C4-2B (cell line): ENCODE results near the gene BLOC1S1.

Source experiments
- H3K27ac ChIP-seq: fragments of 450-650 bp; 2 replicates; pipeline ENCODE4 v1.5.1; 2017
- CTCF ChIP-seq: fragments of 450-650 bp; conservative IDR thresholded peaks from 2 replicates; pipeline ENCODE4 v1.5.1; 2017; ENCODE audit warnings: mild to moderate bottlenecking
- ZFX ChIP-seq: fragments of 450-650 bp; IDR thresholded peaks from 2 replicates; pipeline ENCODE4 v1.6.1; 2017

Gene BLOC1S1

GRCh38 chr12:55694651-55695050 is 21.2 kb upstream of the BLOC1S1 start:
- no peak for TF ChIP-seq CTCF
- TF ChIP-seq ZFX: no peak

GRCh38 chr12:55695349-55695748 is 20.5 kb upstream of the BLOC1S1 start:
- H3K27ac ChIP-seq: no peak overlapping the region
- no peak for TF ChIP-seq CTCF
- no peak for TF ChIP-seq ZFX

More at GRCh38 chr12:55694651-55695050, 21.2 kb upstream of the BLOC1S1 start:
- no peak overlapping the region for H3K27ac ChIP-seq

GRCh38 chr12:55696141-55696540 is 19.7 kb upstream of the BLOC1S1 start:
- no peak for TF ChIP-seq ZFX
- no peak for TF ChIP-seq CTCF
- no peak overlapping the region for H3K27ac ChIP-seq

GRCh38 chr12:55696796-55697462 is 18.9 kb upstream of the BLOC1S1 start:
- no peak overlapping the region for H3K27ac ChIP-seq
- TF ChIP-seq ZFX: no peak
- no peak for TF ChIP-seq CTCF

GRCh38 chr12:55697686-55698085 is 18.2 kb upstream of the BLOC1S1 start:
- TF ChIP-seq CTCF (no peak), ZFX (no peak)
- no peak overlapping the region for H3K27ac ChIP-seq

- no peak overlapping the region for H3K27ac ChIP-seq
- no peak for TF ChIP-seq CTCF
- TF ChIP-seq ZFX: no peak
Observed at GRCh38 chr12:55698241-55698955, 17.4 kb upstream of the BLOC1S1 start.

- H3K27ac ChIP-seq: no peak overlapping the region
- TF ChIP-seq CTCF (no peak), ZFX (no peak)
Observed at GRCh38 chr12:55698965-55699364, 16.9 kb upstream of the BLOC1S1 start.
